ENCODE data around the gene SPATA9.

The SPATA9 gene

GRCh38 chr5:95647886-95648860 is 34.6 kb downstream of the SPATA9 start:
- ChIA-PET POLR2A (interaction anchor here (2.0 to 2.1 kb wide), 2 partner anchors 64 to 83 kb away, joined by 6 to 34 read pairs; partner anchors contain the start of gene RHOBTB3), CTCF (interaction anchor here (0.7 to 7.4 kb wide), 7 partner anchors 14 to 1115 kb away, joined by 3 to 64 read pairs (median 7); no protein-coding TSS in a partner anchor)
- H3K9me3 ChIP-seq (ENCODE audit: control insufficient read depth, insufficient read depth, low read depth, low read length) = no peaks in the 10 kb centered on the region
- peaks cover 0 to 6% of the 10 kb centered on the region in 2 experiments; a peak in 1 of 3 replicates for H3K36me3 ChIP-seq (ENCODE audit: control insufficient read depth in 2 of 2, insufficient read depth in 1 of 2, low read length in 2 of 2)
- peaks cover 5% of the 10 kb centered on the region; the same call in 1 of the 2 replicates for H3K4me1 ChIP-seq (ENCODE audit: control insufficient read depth, insufficient read depth, low read length)
- no peak overlapping the region for H3K27ac ChIP-seq (ENCODE audit: extremely low read depth, low read depth, low read length)
- H3K4me3 ChIP-seq (ENCODE audit: low read depth, low read length) = no peak overlapping the region
- TF ChIP-seq ZNF623 (tag by site-specific recombination; IDR thresholded peaks at IDR 0.05) (no peak), PRDM1 (tag by site-specific recombination; IDR thresholded peaks at IDR 0.05) (0 out of 2 replicates have a peak, but pooled peaks have one; percentile 29)

GRCh38 chr5:95646569-95647431 is 36.0 kb downstream of the SPATA9 start, which contains the start of gene RFESD:
TSS of gene RFESD (plus strand) at chr5:95646777. CDS start at chr5:95652272, 5,495 bp downstream.
- ChIA-PET POLR2A (interaction anchor here (0.6 to 2.1 kb wide), 23 partner anchors 9 to 315 kb away, joined by 3 to 34 read pairs (median 4); partner anchors contain the start of genes ARSK, ELL2, GLRX and RHOBTB3), CTCF (interaction anchor here (0.6 to 7.4 kb wide), 18 partner anchors 11 to 952 kb away, joined by 3 to 64 read pairs (median 4); partner anchors contain the start of gene RHOBTB3)
- Histone ChIP-seq H3K4me1 (ENCODE audit: control insufficient read depth, insufficient read depth, low read length) (peaks cover 5% of the 10 kb centered on the region; the same call in 1 of the 2 replicates), H3K27ac (ENCODE audit: extremely low read depth, low read depth, low read length) (peak within 1 kb of the TSS; percentile 79), H3K36me3 (ENCODE audit: control insufficient read depth in 2 of 2, insufficient read depth in 1 of 2, low read length in 2 of 2) (no peaks in the 10 kb centered on the region), H3K4me3 (ENCODE audit: low read depth, low read length) (peak within 1 kb of the TSS; percentile 40), H3K9me3 (ENCODE audit: control insufficient read depth, insufficient read depth, low read depth, low read length) (no peaks in the 10 kb centered on the region)
- TF ChIP-seq ZNF18 (tag by site-specific recombination; IDR thresholded peaks at IDR 0.05) (no peak), ZNF529 (tag by site-specific recombination; IDR thresholded peaks at IDR 0.05; ENCODE audit: insufficient replicate concordance) (no peak), ZNF701 (tag by site-specific recombination; IDR thresholded peaks at IDR 0.05) (no peak), ZNF544 (tag by site-specific recombination; IDR thresholded peaks at IDR 0.05) (no peak), ZXDB (tag by site-specific recombination; IDR thresholded peaks at IDR 0.05) (peak; percentile 79), FEZF1 (tag by site-specific recombination; IDR thresholded peaks at IDR 0.05) (no peak), HOXA7 (CRISPR knock-in tag; IDR thresholded peaks at IDR 0.05; ENCODE audit: borderline replicate concordance) (no peak), BCL6B (tag by site-specific recombination; IDR thresholded peaks at IDR 0.05) (no peak), ZNF76 (tag by site-specific recombination; IDR thresholded peaks at IDR 0.05; ENCODE audit: borderline replicate concordance, low read depth) (peak; percentile 19; the same call in 1 of the 2 replicates), ZBTB10 (tag by site-specific recombination; IDR thresholded peaks at IDR 0.05) (no peak), ZNF280C (tag by site-specific recombination; IDR thresholded peaks at IDR 0.05) (no peak), ZNF132 (tag by site-specific recombination; IDR thresholded peaks at IDR 0.05; ENCODE audit: borderline replicate concordance) (no peak), ZNF184 (tag by site-specific recombination; IDR thresholded peaks at IDR 0.05) (no peak), ZNF560 (tag by site-specific recombination; IDR thresholded peaks at IDR 0.05; ENCODE audit: borderline replicate concordance) (no peak), ZNF664 (tag by site-specific recombination; IDR thresholded peaks at IDR 0.05) (no peak), ZNF394 (tag by site-specific recombination; IDR thresholded peaks at IDR 0.05; ENCODE audit: borderline replicate concordance) (peak; percentile 52; the same call in 1 of the 2 replicates), ZFP69B (tag by site-specific recombination; IDR thresholded peaks at IDR 0.05) (peak; percentile 25; the same call in 1 of the 2 replicates), ZNF561 (tag by site-specific recombination; IDR thresholded peaks at IDR 0.05; ENCODE audit: borderline replicate concordance) (no peak), ZSCAN30 (tag by site-specific recombination; IDR thresholded peaks at IDR 0.05) (peak; percentile 84), GLIS1 (tag by site-specific recombination; IDR thresholded peaks at IDR 0.05) (peak; percentile 76)
